ENCODE results near the gene PELI2.

Gene PELI2

GRCh38 chr14:56124327-56124726 lies 6.1 kb downstream of the PELI2 start:
- H3K4me3 ChIP-seq (ENCODE audit: low read depth, low read length): no peak overlapping the region
- DNase-seq (ENCODE audit: low read depth): no peak
- TF ChIP-seq, protein P1, sequence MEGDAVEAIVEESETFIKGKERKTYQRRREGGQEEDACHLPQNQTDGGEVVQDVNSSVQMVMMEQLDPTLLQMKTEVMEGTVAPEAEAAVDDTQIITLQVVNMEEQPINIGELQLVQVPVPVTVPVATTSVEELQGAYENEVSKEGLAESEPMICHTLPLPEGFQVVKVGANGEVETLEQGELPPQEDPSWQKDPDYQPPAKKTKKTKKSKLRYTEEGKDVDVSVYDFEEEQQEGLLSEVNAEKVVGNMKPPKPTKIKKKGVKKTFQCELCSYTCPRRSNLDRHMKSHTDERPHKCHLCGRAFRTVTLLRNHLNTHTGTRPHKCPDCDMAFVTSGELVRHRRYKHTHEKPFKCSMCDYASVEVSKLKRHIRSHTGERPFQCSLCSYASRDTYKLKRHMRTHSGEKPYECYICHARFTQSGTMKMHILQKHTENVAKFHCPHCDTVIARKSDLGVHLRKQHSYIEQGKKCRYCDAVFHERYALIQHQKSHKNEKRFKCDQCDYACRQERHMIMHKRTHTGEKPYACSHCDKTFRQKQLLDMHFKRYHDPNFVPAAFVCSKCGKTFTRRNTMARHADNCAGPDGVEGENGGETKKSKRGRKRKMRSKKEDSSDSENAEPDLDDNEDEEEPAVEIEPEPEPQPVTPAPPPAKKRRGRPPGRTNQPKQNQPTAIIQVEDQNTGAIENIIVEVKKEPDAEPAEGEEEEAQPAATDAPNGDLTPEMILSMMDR (IDR thresholded peaks at IDR 0.05; ENCODE audit: control insufficient read depth, extremely low read depth, insufficient read depth): no peak

- TF ChIP-seq, protein P1 (IDR thresholded peaks at IDR 0.05; ENCODE audit: control insufficient read depth, extremely low read depth, insufficient read depth): no peak
- no peak for DNase-seq (ENCODE audit: low read depth)
- H3K4me3 ChIP-seq (ENCODE audit: low read depth, low read length): no peak overlapping the region
These were observed 7.8 kb downstream of the PELI2 start for GRCh38 chr14:56125772-56126636.

- TF ChIP-seq, protein P1 (IDR thresholded peaks at IDR 0.05; ENCODE audit: control insufficient read depth, extremely low read depth, insufficient read depth): no peak
- no peak overlapping the region for H3K4me3 ChIP-seq (ENCODE audit: low read depth, low read length)
- no peak for DNase-seq (ENCODE audit: low read depth)
These were observed 8.4 kb downstream of the PELI2 start for GRCh38 chr14:56126637-56126913.

DNA sequence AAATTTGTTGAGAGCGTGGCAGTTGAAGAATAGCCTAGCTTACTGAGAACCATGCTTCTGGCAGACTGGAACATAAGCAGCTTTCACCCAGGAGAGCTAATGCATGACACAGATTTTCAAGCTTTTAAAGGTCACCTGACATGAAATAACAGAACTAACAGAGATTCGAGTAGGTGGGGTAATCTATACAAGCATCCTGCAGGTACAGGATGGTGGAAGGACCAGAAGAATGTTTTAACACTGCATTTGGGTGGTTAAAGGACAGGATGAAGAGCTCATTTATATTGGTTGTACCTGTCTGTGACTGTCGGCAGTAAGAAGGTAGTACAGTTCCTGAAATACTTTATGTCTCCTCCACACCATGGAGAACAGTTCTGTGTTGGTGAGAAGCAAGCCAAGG lies 8.9 kb downstream of the PELI2 start:
- no peak for DNase-seq (ENCODE audit: low read depth)
- no peak overlapping the region for H3K4me3 ChIP-seq (ENCODE audit: low read depth, low read length)
- TF ChIP-seq, protein P1 (IDR thresholded peaks at IDR 0.05; ENCODE audit: control insufficient read depth, extremely low read depth, insufficient read depth): no peak

GRCh38 chr14:56129092-56129491 lies 10.9 kb downstream of the PELI2 start:
- no peak for DNase-seq (ENCODE audit: low read depth)
- H3K4me3 ChIP-seq (ENCODE audit: low read depth, low read length): no peak overlapping the region
- TF ChIP-seq, protein P1 (IDR thresholded peaks at IDR 0.05; ENCODE audit: control insufficient read depth, extremely low read depth, insufficient read depth): no peak

GRCh38 chr14:56129933-56130332 lies 11.7 kb downstream of the PELI2 start:
- H3K4me3 ChIP-seq (ENCODE audit: low read depth, low read length): no peak overlapping the region
- TF ChIP-seq, protein P1 (IDR thresholded peaks at IDR 0.05; ENCODE audit: control insufficient read depth, extremely low read depth, insufficient read depth): no peak
- no peak for DNase-seq (ENCODE audit: low read depth)
